NCI-H1930 (cell line): ENCODE results near the gene PHGDH.
"Not testable (repeated sequence)": the region's sequence is repeated elsewhere in the genome, so short reads cannot be mapped to it uniquely, and the experiment has no call there.

Experiments
- DNase-seq, 2 experiments: peaks; one replicate each; lab custom pipeline; 2025; lab: John Stamatoyannopoulos, UW

Gene PHGDH

DNA sequence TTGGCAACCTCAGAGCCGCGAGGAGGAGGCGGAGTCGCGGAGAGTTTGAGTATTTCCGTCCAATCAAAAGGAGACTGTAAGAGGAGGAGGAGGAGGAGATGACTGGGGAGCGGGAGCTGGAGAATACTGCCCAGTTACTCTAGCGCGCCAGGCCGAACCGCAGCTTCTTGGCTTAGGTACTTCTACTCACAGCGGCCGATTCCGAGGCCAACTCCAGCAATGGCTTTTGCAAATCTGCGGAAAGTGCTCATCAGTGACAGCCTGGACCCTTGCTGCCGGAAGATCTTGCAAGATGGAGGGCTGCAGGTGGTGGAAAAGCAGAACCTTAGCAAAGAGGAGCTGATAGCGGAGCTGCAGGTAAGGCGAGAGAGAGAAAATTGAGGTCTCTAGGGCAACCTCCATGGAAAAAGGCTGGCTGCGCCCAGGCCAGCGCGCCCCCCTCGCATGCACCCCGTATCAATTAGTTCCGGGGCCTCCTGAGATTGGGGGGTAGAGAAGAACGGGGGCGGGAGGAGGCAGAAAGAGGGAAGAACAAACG is at the start of gene PHGDH:
Gene PHGDH (plus strand): TSS at position 131 of the 538 bp plus-strand sequence. CDS start 89 bp downstream, at position 220.
- peak; percentile 17 to 24 for DNase-seq

DNA sequence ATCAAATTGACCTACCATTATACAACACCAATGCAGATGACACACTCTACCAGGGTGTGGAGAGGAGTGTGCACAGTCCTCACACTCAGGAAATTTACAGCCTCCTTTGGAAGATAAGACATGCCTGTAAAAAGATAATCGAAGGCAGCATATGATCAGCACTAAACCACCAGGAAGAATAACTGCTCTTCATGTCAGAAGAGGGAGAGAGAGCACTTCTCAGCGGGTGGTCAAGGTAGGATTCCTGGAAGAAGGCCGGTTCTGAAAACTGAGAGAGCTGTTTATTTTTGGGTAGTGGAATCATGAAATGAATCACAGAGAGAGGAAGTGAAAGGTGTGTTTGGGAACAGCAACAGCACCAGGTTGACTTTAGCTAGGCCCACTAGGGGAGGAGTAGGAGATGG is 49.7 kb upstream of the PHGDH start:
- DNase-seq: no peak

DNA sequence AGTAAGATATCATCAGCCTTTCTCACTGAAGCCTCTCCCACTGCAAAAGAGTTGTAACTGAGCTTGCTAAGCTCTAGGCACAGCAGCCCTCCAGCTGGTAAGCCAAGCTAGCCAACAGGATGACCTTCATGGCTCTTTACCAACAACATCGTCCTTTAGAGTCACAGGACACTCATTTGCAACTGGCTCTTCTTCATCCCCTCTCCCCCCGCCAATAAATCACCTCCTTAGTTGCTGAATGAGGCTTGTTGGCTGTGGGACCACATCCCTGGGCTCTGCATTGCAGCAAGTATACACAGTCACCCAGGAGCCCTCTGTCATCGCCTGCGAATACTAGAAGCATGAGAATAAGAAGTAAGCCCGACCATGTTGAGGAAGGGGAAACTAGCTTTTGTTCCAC is 47.7 kb upstream of the PHGDH start:
- no peak for DNase-seq

DNA sequence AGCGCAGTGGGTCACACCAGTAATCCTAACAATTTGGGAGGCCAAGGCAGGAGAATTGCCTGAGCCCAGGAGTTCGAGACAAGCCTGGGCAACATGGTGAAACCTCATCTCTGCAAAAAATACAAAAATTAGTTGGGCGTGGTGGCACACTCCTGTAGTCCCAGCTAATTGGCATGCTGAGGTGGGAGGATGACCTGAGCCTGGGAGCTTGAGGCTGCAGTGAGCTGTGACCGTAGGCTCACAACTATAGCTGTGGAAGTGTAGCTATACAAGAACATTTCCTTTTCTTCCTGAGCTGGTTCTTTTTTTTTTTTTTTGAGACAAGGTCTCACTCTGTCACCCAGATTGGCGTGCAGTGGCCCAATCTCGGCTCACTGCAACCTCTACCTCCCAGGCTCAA is 44.6 kb upstream of the PHGDH start:
- no peak for DNase-seq

DNA sequence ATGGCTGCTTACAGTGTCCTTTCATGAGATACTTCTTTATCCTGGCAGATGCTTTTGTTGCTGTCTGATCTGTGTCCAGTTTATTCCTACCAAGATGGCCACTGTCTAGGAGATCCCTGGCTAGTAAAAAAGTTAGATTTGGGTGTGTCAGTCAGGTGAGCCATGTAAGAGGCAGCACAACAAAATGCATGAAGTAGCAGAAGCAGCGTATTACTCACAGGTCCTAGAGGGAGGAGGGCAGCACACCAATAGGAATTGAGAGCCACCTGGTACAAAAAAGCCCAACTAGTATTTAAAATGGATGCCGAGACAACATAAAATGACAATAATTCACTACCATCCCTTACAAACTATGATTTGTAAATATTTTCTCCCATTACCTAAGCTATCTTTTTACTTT is 40.8 kb upstream of the PHGDH start:
- no peak for DNase-seq

DNA sequence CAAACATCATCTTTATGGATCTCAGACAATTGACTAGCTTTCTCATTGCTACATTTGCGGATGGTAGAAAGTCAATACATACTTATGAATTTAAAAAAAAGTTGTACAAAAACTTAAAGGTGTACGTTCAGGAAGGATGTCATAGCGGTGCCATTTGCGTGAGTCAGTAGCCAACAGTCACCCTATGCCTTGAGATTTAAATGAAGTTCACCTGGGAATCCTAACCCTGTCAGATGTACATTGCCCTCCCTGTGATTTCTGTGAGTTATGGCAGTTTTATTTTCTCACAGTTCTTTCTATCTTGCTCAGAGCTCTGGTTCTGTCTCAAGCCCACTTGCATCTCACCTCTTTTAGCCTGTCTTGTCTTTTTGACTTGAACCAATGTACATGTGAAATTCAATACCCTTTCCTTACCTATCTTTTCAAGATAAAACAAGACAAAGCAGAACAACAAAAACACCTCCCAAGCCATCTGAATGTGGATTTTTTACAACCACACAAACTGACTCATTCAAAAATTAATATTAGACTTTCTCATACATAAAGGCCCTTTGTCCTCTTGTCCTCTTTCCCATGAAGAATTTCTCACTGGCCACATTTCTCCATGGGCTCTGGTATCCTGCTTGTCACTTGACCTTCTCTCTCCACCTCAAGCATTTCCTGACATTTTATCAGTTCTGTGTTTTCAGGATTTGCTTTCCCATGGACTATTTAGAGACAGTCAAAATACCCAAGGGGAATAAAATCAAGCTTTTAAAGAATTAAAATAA is 38.4 kb upstream of the PHGDH start:
- DNase-seq: no peak

DNA sequence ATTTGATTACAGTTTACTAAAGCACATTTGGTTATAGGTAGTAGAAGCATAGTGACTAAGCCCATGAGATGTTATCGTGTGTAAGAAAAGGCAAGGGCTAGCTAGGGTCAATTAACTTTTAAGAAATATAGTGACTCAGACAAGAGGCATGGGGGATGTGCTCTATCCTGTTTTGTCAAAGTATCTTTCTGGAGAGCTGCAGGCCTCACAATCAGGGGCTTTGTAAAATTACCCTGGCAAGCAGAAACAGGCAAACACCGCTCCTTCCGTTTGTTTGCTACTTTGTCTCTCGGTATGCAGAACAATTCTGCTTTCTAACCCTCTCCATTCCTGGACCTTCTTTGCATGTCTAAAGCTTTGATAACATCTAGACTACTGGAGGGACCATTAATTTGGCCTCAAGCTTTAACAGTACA is 37.6 kb upstream of the PHGDH start:
- no peak for DNase-seq

DNA sequence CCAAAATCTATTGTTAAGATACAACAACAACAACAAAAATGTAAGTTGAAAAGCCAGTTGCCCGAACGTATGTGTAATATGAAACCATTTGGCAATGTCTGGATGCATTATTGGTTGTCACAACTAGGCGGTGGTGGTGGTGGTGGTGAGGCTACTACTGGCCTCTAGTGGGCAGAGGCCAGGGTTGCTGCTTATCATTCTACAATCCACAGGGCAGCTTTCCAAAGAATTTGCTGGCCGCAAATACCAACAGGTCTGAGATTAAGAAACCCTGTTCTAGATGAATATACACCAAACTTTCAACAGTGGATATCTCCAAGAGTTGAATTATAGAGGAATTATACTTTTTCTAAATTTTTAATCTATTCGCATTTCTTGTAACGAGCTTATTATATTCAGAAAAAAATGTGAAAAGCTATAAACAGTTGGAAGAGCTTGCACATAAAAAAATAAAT is 36.9 kb upstream of the PHGDH start:
- no peak for DNase-seq

DNA sequence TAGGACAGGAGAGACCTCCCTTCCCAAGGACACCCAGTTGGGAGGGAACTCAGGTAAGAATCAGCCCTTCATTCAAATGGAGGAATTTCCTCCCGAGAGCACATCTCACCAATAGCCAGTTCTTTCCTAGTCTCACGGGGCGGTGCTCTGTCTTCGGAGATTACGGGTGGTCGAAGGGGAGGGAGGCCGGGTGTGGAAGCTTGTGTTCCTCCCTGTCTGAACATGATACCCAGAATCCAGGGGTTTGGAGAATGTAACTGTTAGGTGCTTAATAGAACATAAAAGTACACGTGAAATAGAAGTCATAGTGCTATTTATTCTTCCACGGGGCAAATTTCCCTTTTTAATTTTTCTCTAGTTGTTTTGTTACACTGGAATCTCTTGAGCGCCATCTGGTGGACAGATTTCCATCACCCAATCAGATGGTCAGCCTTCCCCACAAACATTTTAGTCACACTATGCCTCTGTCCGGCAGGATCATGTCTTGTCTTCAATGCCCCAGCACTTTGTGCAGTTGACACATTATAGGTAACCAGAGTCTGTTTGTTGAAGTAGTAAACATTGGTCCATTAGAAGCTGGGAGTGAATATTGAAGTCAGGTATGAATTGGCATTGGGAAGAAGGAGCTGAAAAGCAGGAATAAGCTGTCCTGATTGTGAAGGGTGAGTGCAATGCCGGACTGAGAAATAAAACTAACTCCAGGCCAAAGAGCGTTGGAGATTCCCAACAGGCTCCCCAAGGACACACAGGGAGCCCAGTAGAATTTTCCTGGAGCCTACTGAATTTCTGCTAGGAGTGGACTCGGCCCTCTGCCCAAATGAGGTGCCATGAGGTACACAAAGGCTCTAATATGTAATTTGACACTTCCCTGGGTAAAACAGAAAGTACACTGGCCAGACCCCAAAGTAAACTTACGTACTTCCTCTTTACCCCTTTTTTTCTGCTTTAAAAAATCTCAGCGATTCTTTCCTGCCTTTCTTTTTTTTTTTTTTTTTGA is 36.1 kb upstream of the PHGDH start:
- DNase-seq: peak; percentile 38 to 64

DNA sequence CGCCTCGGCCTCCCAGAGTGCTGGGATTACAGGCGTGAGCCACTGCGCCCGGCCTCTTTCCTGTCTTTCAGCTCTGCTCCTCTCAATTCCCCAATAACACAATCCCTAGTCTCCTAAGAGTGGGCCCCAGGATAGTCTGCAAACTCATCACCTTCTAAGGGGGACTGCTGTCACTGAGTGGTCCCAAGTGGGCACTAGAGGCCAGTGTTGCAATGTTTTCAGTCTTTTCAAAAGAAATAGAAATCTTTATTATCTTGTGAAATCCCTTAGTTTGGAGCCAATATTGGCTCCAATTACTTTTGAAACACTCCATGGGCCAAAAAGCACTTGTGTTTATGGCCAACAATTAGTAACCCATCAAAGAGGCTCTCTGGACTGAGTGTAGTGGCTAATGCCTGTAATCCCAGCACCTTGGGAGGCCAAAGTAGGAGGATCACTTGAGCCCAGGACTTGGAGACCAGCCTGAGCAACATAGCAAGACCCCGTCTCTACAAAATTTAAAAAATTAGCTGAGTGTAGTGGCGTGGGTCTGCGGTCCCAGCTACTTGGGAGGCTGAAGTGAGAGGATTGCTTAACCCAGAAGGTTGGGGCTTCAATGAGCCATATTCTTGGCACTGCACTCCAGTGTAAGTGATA is 35.0 kb upstream of the PHGDH start:
- no peak for DNase-seq

DNA sequence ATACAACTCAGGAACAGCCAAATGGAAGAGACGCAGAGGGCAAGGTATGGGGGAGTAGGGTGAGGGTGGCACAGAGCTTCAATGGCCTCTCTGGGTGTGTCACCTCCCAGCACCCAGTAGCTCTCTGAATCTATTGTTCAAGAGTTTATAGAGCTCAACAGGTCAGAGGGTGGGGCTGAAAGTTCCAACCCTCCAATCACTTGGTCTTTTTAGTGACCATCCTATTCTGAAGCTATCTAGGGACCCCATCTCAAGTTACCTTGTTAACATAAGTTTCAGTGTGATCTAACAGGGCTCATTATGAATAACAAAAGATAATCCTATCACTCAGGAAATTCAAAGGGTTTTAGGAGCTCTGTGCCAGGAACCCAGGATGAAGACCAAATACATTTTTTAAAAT is 32.5 kb upstream of the PHGDH start:
- no peak for DNase-seq

DNA sequence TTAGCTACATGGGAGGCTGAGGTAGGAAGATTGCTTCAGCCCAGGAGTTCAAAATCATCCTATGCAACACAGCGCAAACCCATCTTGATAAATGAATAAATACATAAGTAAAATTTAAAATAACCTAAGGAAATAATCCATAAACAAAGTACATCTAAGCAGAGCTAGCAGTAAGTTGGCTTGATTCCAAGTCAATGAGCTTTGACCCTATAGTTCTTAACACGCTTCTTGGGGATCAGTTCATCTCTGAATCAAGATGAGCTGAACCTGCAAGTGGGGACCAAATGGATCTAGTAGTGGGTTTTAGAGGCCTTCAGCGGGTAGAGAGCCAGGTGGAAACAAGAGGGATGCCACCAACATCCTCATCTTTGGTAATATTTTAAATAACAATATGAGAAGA is 31.5 kb upstream of the PHGDH start:
- DNase-seq: no peak

DNA sequence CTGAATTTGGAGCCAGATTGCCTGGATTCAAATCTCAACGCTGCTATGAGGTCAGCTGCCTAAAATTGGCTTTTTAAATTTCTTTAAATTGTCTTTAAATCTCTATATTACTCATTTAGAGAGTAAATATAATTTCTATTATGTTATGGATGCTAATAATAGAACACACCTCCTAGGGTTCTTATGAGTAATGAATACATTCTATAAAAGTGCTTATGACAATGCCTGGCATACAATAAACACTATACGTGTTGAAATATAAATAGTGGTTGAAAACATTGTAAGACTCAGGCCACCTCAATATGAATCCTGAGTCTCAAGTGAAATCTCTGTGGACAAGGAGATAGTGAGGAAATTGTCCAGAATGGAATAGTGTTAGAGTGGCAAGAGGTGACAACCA is 31.0 kb upstream of the PHGDH start:
- no peak for DNase-seq

DNA sequence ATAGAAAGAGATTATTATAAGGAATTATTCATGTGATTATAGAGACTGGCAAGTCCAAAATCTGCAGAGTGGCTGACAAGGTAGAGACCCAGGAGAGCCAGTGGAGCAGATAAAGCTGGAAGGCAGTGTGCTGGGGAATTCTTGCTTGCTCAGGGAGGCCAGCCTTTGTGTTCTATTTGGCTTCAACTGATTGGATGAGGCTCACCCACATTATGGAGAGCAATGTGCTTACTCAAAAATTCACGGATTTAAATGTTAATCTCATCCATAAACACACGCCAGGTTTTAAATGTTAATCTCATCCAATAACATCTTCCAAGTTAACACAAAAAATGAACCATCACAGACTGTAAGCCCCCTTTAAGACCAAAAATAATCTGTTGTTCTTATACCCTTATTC is 30.2 kb upstream of the PHGDH start:
- DNase-seq: no peak

DNA sequence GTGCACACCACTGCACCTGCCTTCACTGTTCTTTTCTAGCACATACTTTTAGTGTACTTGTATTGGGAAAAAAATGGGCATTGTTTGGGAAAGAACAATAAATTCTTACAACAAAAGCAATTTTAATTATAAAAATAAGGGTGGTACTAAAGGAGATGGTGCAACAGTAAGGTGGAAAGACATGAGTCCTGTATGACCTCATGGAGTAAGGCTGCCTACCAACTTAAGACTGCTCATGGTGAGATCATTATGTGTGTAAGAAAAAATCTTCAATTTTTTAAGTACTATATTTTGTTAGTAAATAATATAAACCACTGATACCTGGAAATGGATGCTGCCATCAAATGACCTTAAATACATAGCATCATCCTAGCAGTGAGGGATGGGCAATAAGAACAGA is 29.6 kb upstream of the PHGDH start:
- DNase-seq: no peak

DNA sequence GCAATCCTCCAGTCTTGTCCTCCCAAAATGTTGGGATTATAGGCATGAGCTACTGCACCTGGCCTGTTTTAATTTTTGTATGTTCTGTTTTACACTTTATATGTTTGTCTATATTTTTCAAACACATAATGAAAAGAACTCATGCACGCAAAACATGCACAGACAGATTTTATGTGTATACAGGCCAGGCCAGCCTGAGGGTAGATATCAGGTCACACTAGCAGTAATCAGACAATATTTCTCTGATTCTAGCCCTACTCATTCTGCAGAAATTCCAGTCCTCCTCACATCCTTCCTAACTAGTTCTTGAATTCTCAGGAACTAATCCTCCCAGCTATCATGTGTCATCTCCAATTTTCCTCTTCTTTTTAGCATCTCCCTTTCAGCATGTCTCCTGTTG is 27.8 kb upstream of the PHGDH start:
- DNase-seq: no peak

DNA sequence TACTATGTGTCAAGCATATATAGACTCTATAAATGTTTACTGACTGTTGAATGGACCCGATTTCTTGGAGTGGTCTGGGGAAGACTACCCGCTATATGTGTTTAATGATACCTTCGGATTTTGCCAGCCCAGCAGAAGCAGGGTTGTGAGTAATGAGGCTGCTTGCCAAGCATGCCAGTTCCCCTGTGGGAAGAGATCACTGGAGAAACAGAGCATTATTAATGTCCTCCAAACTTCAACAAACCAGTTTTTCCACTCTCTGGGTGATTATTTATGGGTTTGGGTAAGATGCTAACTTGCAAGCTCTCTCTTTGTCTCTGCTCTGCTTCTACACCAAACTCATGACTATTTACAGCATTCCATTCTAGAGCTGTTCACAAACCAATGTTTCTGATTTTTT is 25.1 kb upstream of the PHGDH start:
- DNase-seq: no peak

DNA sequence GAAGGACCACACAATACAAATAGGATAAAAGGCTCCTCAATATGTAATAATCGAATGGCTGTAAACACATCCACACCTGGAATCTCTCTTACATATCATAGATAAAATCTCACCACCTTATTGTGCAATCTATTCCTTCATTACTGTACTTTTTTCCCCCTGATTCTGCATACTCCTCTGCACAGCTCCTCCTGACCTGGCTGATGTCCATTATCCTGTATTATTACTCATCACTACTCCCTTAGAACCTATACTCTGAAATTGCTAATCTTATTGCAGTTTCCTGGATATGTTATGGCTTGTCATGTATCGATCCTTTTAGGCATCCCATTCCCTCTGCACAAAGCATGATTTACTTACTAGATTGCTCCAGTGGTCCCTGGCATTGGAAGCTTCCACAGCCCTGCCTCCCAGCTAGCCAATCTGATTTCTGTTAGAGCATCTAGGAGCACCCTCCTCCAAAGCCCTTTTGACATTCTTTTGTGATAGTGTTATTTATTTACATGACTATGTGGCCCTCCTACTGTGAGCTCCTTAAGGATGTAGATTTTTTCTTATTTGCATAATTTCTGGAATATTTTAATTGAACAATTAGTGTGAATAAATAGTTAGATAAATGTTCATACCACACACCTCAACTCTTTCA is 24.2 kb upstream of the PHGDH start:
- no peak for DNase-seq

DNA sequence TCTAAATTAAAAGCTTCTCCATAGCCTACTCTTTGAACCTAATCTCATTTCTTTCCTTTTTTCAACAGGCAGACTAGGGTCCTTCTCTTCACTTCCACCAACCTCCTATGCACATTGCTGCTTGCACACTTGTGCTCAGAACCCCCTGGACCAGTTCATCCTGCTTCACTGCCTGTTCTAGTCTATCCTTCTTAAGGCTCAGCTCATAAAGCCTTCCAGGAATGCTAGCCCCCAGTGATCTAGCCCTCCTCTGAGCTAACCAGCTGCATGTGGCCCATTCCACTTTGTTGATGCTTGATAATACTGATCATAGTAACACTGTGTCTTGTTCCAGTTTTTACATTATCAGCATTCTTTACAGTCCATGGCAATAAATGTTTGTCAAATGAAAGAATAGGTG is 22.9 kb upstream of the PHGDH start:
- DNase-seq: no peak

DNA sequence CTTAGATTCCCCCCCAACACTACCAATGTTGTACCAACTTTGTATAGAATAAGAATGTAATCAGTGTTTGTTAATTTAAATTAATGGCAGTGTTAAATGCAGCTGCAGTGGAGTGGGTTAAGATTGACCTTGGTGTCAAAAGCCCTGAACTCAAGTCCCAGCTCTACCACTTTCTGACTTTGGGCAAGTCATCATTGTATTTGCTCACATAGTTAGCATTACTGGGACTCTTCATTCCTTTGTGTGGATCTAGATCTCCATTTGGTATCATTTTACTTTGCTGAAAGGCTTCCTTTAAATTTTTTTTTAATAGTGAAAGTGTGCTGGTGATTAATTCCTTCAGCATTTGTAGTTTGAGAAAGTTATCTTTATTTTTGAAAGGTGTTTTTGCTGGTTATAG is 22.2 kb upstream of the PHGDH start:
- DNase-seq: no peak

DNA sequence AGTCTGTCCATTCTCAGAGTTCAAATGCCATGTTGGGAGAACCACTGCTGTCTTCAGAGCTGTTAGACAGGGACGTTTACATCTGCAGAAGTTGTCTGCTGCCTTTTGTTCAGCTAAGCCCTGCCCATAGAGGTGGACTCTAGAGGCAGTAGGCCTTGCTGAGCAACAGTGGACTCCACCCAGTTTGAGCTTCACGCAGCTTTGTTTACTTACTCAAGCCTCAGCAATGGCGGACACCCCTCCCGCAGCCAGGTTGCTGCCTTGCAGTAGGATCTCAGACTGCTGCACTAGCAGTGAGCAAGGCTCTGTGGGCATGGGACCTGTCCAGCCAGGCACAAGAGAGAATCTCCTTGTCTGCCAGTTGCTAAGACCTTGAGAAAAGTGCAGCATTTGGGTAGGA is 14.9 kb upstream of the PHGDH start:
- DNase-seq: not testable (repeated sequence)

DNA sequence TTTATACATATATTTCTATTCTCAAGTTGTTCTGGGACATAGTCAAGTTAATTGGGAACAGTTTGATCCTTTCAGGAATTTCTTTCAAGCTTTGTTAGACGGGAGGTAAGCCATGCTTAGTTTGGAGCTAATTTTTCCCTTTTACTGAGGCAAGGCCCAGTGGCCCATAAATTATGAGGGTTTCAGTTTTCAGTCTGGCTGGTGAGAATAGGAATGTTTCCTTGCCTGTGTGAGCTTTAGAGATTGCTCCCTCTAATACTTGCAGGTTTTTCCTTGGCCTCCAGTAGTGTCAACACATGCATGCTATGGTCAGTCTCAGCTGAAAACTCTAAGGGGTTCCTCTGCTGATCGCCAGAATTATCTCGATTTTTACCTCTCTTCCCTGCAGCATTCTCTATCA is 14.1 kb upstream of the PHGDH start:
- no peak for DNase-seq
